GM12874 (cell line): ENCODE results near the gene KRTAP2-4.

Source experiments
- TF ChIP-seq, protein P1 (sequence below): IDR thresholded peaks from 2 replicates; pipeline ENCODE4 v1.5.1; 2011; ENCODE audit warnings: low read depth, mild to moderate bottlenecking, control low read depth, low read length, moderate library complexity; ENCODE audit not compliant: insufficient read depth

Gene KRTAP2-4

DNA sequence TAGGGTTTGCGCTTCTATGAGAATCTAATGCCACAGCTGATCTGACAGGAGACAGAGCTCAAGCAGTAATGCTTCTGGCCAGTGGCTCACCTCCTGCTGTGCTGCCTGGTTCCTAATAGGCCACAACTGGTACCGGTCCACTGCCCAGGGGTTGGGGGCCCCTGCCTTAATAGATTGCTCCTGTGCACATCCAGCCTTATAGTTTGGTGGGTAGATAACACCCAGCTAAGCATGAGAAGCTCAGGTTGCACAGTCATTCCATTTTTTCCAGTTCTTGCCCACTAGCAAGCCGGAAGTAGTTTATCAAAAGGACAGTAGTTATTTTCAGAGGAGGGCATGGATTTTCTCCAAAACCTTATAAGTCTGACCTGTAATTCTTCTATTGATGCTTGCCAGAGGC, 46.3 kb downstream of the KRTAP2-4 start:
- TF ChIP-seq, protein P1, sequence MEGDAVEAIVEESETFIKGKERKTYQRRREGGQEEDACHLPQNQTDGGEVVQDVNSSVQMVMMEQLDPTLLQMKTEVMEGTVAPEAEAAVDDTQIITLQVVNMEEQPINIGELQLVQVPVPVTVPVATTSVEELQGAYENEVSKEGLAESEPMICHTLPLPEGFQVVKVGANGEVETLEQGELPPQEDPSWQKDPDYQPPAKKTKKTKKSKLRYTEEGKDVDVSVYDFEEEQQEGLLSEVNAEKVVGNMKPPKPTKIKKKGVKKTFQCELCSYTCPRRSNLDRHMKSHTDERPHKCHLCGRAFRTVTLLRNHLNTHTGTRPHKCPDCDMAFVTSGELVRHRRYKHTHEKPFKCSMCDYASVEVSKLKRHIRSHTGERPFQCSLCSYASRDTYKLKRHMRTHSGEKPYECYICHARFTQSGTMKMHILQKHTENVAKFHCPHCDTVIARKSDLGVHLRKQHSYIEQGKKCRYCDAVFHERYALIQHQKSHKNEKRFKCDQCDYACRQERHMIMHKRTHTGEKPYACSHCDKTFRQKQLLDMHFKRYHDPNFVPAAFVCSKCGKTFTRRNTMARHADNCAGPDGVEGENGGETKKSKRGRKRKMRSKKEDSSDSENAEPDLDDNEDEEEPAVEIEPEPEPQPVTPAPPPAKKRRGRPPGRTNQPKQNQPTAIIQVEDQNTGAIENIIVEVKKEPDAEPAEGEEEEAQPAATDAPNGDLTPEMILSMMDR, result no peak

DNA sequence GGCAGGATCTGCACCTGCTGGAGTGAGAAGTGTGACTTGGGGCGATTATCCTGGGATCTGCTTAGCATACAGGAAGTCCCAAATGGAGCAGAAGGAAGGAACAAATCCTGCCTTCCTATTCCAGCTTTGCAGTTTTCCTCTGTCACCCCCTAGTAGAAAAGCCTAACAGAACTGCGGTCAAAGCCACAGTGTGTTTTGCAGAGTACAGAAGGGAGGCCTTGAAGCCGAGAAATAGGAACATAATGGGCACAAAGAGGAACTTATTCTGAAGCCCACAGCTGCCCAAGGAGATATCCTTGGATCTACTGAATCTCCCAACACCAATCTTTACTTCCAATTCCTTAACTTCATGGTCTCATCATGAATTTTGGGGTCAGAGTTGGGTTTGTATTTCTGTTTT, 47.1 kb downstream of the KRTAP2-4 start:
- TF ChIP-seq, protein P1, result no peak

DNA sequence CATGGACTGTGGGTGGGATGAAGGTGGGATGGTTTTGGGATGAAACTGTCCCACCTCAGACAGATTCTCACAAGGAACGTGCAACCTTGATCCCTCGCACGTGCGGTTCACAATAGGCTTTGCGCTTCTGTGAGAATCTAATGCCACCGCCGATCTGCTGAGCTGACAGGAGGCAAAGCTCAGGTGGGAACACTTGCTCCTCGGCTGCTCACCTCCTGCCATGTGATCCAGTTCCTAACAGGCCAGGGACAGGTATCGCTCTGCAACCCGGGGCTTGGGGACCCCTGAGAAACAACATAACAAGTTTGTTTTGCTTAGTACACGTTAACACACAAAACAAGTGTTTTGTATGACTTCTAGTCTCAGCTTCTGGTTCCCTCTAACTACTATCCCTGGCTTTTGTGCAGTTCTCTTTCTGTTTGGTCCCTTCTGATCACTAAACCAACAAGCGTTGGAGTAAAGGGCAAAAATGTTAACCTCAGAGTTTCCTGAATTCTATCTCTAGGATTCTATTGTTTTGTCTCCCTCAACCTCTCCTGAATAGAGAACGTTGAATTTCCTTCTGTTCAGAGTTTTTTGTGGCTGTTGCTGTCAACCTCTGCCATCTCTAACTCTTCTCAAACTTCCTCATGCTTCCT, 49.0 kb downstream of the KRTAP2-4 start:
- TF ChIP-seq, protein P1, result no peak

DNA sequence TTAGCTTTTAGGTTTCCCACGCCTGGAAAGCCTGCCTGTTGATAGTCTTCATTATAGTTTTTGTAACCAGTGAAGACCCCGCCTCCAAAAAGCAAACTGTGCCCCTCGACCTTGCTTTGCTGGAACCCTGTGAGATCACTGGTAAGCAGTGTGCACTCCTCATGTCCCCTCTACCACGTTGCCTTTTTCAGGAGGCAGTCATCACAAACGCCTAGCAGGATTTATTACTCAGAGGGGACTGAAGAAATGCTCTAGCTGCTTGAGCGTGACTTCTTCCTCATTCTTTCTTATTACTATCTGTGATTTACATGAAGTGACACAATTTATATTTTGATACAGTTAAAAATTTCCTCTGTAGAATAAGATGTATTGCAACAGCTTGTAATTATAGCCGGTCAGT, 50.2 kb downstream of the KRTAP2-4 start:
- TF ChIP-seq, protein P1, result no peak
